Measurements from ENCODE around the gene APC. TPM values are rescaled to one million over a fixed set of nuclear protein-coding genes. Genes with fewer than 3 reads are reported as not detected.

The APC gene
- total and polyA plus RNA-seq, 10 of the 15 experiments (the other 5 are each of a cell fraction or from before 2014, with no cell fraction given), result 3.2 to 23.3 (median 13.8) TPM

DNA sequence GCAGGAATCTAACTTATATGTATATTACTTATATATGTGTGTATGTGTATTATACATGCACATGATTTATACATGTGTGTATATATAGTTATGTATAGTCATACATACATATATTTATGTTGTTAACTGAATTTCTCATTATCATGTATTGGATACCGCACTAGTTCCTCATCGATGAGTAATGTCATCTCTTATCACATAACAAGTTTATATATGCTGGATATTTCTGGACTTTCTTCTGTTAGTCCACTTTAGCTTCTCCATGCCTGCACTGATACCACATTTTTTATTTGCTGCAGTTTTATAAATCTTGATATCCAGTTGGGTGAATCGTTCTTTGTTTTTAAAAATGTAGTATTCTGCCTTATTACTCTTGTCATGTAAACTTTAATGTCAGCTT lies 50.2 kb downstream of the APC start:
- intact Hi-C loops (cut with micrococcal nuclease; ENCODE audit: unreplicated experiment), result no loop called here

More for the DNA sequence above, 50.2 kb downstream of the APC start:
- H3K9ac ChIP-seq (ENCODE audit: control insufficient read depth, insufficient read depth, low read length), result no peak overlapping the region
- ChIA-PET CTCF (interaction anchor here (1.1 to 1.3 kb wide), 3 partner anchors 31 to 208 kb away, joined by 3 to 4 read pairs (median 3); no protein-coding TSS in a partner anchor), SMC1A (ENCODE audit: uncharacterized antibody, unreplicated experiment) (interaction anchor here (1.3 kb wide), 2 partner anchors 9 to 17 kb away, joined by 3 to 4 read pairs; no protein-coding TSS in a partner anchor), POLR2A (interaction anchor here (0.6 kb wide), 1 partner anchor 244 kb away, joined by 3 read pairs; no protein-coding TSS in a partner anchor), RAD21 (ENCODE audit: unreplicated experiment) (interaction anchor here (0.6 kb wide), 1 partner anchor 265 kb away, joined by 3 read pairs; no protein-coding TSS in a partner anchor)
- no peak overlapping the region for H3K27ac ChIP-seq (ENCODE audit: control insufficient read depth, insufficient read depth)
- H3K4me3 ChIP-seq, result no peak overlapping the region
- 99% methylated on average over 3 of the region's 3 CpGs for whole genome bisulfite sequencing (ENCODE audit: insufficient coverage, insufficient replicate concordance, low lambda C conversion rate, missing lambda C conversion rate)
- H3K4me2 ChIP-seq (ENCODE audit: control insufficient read depth, insufficient read depth), result no peak overlapping the region
- H2AFZ ChIP-seq (ENCODE audit: control insufficient read depth, low read depth, low read length), result no peak overlapping the region
- no peaks in the 10 kb centered on the region for H3K4me1 ChIP-seq (ENCODE audit: control insufficient read depth, insufficient read depth, low read length)
- no TSS peak for BruUV-seq (replicated peaks)
- no peaks in the 10 kb centered on the region for H3K27me3 ChIP-seq (replicated peaks in 1 of 2; ENCODE audit: control insufficient read depth in 2 of 2, insufficient read depth in 2 of 2, low read length in 1 of 2)
- ATAC-seq (no peak), DNase-seq (ENCODE audit: low read depth, low spot score) (no peak), FAIRE-seq (no peak)
- no peaks in the 10 kb centered on the region for H3K79me2 ChIP-seq (ENCODE audit: control insufficient read depth, insufficient read depth, low read length)
- H4K20me1 ChIP-seq (ENCODE audit: control insufficient read depth, insufficient read depth), result no peaks in the 10 kb centered on the region
- H3K9me3 ChIP-seq (replicated peaks; ENCODE audit: control insufficient read depth, insufficient read depth, low read length), result no peaks in the 10 kb centered on the region
- 0 out of 4 replicates have a peak, but pooled peaks cover 0 to 2% of the 10 kb centered on the region in 2 experiments for H3K36me3 ChIP-seq (ENCODE audit: control insufficient read depth in 2 of 2, insufficient read depth in 2 of 2, low read length in 1 of 2)
- TF ChIP-seq, protein P1, sequence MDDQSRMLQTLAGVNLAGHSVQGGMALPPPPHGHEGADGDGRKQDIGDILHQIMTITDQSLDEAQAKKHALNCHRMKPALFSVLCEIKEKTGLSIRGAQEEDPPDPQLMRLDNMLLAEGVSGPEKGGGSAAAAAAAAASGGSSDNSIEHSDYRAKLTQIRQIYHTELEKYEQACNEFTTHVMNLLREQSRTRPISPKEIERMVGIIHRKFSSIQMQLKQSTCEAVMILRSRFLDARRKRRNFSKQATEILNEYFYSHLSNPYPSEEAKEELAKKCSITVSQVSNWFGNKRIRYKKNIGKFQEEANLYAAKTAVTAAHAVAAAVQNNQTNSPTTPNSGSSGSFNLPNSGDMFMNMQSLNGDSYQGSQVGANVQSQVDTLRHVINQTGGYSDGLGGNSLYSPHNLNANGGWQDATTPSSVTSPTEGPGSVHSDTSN (IDR thresholded peaks at IDR 0.05; ENCODE audit: insufficient replicate concordance, low read depth, low read length), result no peak
- TF ChIP-seq SIX5 (IDR thresholded peaks at IDR 0.05; ENCODE audit: low read depth, low read length, severe bottlenecking) (no peak), POLR2AphosphoS2 (IDR thresholded peaks at IDR 0.05; ENCODE audit: low read depth, low read length) (no peak), BHLHE40 (IDR thresholded peaks at IDR 0.05; ENCODE audit: borderline replicate concordance in 1 of 2, low read depth in 2 of 2, low read length in 1 of 2) (no peak), MXI1 (IDR thresholded peaks at IDR 0.05; ENCODE audit: low read depth, low read length) (no peak), CHD4 (IDR thresholded peaks at IDR 0.05) (no peak), BMI1 (IDR thresholded peaks at IDR 0.05; ENCODE audit: borderline replicate concordance) (no peak), HDAC6 (IDR thresholded peaks at IDR 0.05; ENCODE audit: unreplicated experiment) (no peak), HCFC1 (IDR thresholded peaks at IDR 0.05; ENCODE audit: low read length) (no peak), ZNF207 (IDR thresholded peaks at IDR 0.05; ENCODE audit: borderline replicate concordance) (no peak), NR2C2 (IDR thresholded peaks at IDR 0.05; ENCODE audit: borderline replicate concordance, control insufficient read depth, insufficient read length, low read depth) (no peak), NR2F1 (conservative IDR thresholded peaks at IDR 0.05) (no peak), EP300 (IDR thresholded peaks at IDR 0.05; ENCODE audit: borderline replicate concordance in 1 of 2, control insufficient read depth in 1 of 2, low read depth in 2 of 2, low read length in 2 of 2) (no peak), SIN3A (IDR thresholded peaks at IDR 0.05; ENCODE audit: low read depth, low read length) (no peak)
- in situ Hi-C loops (cut with MboI), result no loop called here

All from GM12878 (cell line).